NCI-H82 treated with DMSO at 0.1 percent for 48 hours (cell line): ENCODE results near the gene ABHD12.
"Not testable (repeated sequence)": the region's sequence is repeated elsewhere in the genome, so short reads cannot be mapped to it uniquely, and the experiment has no call there.

ENCODE experiments used
- DNase-seq: peaks from one replicate; lab custom pipeline; 2025; ENCODE audit not compliant: unreplicated experiment; lab: John Stamatoyannopoulos, UW

ABHD12 gene

GRCh38 chr20:25278636-25279361 lies 111.8 kb downstream of the ABHD12 start:
- no peak for DNase-seq

DNA sequence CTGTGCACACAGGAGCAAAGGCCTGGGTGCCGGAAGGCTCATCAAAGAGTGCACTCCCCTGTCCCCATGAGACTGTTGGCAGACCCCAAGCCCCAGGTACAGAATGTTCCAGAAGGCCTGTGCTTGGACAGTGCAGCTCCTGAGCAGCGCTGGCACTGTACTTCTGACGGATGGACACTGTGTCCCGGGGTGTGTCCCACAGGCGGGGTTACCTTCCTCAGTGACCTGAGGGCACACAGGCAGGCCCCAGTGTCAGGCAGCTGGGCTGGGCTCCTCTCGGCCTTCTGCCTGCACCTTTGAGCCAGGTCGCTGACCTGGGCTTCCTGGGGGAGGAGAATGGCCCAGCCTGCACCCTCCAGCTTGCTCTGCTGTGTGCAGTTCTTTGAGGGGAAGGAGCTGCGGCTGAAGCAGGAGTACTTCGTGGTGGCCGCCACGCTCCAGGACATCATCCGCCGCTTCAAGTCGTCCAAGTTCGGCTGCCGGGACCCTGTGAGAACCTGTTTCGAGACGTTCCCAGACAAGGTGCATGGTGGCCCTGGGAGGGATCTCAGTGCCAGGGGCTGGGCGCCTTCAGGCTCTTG lies 112.6 kb downstream of the ABHD12 start:
- no peak for DNase-seq

DNA sequence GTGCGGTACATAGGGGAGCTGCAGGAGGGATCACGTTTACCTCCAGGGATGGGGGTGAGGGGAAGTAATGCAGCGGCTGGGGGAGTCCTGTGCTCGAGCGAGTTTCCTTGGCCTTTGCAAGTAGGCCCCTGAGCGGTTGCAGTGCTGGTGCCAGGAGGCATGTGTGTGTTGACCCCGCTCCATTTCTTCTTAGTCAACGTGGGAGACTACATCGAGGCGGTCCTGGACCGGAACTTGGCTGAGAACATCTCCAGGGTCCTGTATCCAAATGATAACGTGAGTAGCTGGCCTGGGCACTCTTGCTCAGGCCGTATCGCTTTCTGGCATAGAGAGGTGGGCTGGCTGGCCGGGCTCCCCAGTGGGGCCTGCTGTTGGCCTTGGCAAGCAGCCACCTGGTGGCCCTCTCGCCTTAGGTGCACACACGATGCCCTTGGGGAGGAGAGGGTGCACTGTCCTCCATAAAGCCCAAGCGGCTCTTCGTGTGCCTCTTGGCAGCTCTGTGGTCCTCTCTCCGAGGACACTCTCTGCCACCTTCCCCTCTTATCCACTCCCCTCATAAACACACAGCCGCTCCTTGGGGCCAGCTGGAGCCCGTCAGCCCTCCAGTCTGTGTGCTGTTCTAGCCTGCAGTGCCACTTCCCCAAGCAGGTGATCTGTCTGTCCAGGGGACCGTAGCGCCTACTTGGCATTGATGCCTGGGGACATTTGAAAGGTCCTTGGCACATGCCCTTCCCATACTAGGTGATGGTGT lies 113.4 kb downstream of the ABHD12 start:
- no peak for DNase-seq

DNA sequence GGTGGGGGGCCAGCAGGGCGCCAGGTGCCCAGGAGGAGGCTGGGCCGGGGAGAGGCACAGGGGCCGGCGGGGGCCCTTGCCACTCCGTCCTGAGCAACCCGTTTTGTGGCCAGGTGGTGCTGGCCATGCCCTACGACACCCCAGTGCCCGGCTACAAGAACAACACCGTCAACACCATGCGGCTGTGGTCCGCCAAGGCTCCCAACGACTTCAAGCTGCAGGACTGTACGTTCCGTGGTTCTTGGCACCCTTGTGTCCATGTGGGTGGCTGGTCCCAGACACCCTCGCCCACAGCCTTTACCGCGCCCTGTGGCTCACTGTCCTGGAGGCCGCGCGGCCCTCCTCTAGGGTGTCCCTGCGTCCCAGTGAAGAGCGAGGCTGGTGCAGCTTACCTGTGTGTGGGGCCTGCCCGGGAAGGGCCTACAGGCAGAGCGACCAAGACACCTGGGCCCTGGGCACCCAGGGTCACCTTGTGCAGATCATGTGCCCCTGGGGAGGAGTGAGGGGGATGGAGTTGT lies 114.0 kb downstream of the ABHD12 start:
- DNase-seq, result no peak

GRCh38 chr20:25275813-25276532 lies 114.7 kb downstream of the ABHD12 start:
- DNase-seq, result no peak

DNA sequence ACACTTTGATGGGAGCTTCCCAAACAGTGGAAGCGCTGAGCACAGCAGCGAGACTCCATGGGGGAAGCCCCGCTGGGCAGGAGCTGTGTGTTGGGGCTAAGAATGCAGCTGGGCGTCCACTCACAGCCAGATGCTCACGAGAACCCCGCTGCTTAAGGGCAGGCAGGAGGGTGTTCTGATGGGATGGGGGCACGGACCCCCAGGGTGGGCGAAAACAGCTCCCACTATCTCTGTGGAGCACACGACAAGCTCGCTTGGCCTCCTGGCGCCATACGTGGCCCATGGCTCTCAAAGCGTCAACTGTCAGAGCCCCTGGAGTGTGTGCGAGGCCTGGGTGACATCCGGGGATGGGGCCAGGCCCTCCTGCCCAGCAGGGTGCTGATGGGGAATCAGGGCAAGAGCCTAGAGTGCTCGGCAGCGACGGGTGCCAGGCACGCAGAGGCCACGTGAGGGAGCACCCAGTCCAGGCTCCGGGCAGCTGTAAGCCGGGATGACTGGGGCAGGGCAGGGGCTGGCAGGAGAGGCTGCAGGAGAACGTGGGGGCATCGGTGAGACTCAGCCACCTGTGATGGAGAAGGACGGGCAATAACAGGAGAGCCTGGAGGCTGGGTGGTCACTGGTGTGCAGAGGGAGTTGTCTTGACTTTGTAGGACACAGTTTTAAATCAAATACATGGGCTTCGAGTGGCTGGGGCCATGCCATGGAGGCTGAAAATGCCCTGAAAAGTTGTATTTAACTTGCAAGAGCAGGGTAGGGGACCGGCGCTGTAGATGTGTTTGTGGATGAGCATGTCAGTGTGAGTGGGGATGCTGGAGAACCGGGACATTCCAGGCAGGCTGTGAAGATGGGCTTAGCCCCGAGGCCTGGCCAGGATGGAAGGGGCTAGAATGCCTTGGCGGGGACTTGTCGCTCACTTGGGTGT lies 115.5 kb downstream of the ABHD12 start:
- DNase-seq, result no peak

- DNase-seq, result no peak
Observed at GRCh38 chr20:25274481-25274880, 116.2 kb downstream of the ABHD12 start.

DNA sequence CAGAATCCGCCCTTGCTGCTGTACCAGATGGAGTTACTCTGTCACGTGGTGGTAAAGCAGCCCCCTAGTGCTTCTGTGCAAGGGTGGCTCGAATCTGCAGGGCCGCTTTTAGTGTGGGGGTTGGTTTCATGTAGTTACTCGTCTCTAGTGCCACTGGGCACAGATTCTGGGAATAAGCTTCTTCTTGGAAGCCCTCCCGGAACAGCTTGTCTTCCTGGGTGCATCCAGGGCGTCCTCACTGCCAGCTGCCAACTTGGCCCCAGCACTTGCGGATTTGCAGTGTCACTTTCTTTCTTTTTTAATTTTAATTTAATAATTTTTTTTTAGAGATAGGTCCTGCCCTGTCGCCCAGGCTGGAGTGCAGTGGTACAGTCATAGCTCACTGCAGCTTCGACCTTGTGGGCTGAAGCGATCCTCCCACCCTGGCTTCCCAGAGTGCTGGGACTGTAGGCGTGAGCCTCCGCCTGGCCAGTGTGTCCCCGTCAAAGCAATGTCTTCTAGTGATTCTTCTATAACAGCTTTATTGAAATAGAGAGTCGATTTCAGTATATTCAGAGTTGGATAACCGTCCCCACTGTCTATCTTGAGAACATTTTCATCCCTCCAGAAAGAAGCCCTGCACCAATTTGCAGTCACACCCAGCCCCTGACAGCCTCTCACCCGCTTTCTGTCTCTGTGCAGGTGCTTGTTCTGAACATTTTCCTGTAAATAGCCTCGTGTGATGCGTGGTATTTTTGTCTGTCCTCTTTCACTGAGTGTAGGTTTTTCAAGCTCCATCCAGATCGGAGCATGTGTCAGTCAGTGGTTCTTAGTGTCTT lies 116.9 kb downstream of the ABHD12 start:
- no peak for DNase-seq

DNA sequence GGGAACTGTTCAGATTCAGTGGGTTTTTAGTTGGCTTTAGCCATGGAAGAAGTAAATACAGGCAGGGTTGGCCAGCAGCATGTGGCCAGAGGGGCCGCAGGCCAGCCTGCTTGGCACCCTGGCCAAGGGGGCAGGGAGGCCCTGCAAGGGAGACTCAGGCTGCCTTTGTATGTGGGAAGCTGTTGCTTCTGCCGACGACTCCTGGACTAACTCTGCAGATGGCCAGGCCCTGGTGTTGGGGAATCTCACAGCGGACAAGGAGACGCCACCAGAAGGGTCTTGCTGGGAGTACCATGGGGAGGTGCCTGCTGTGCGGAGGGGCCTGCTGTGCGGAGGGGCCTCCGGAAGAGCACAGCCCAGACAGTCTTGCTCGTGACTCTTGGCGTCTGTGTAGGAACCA lies 117.6 kb downstream of the ABHD12 start:
- no peak for DNase-seq

- no peak for DNase-seq
Observed at GRCh38 chr20:25272223-25273000, 118.2 kb downstream of the ABHD12 start.

- DNase-seq, result no peak
Observed at GRCh38 chr20:25271486-25272222, 119.0 kb downstream of the ABHD12 start.

GRCh38 chr20:25270829-25271251 lies 119.8 kb downstream of the ABHD12 start:
- DNase-seq, result no peak

- DNase-seq, result no peak
Observed at GRCh38 chr20:25269833-25270170, 120.8 kb downstream of the ABHD12 start.

GRCh38 chr20:25269057-25269832 lies 121.4 kb downstream of the ABHD12 start:
- no peak for DNase-seq

DNA sequence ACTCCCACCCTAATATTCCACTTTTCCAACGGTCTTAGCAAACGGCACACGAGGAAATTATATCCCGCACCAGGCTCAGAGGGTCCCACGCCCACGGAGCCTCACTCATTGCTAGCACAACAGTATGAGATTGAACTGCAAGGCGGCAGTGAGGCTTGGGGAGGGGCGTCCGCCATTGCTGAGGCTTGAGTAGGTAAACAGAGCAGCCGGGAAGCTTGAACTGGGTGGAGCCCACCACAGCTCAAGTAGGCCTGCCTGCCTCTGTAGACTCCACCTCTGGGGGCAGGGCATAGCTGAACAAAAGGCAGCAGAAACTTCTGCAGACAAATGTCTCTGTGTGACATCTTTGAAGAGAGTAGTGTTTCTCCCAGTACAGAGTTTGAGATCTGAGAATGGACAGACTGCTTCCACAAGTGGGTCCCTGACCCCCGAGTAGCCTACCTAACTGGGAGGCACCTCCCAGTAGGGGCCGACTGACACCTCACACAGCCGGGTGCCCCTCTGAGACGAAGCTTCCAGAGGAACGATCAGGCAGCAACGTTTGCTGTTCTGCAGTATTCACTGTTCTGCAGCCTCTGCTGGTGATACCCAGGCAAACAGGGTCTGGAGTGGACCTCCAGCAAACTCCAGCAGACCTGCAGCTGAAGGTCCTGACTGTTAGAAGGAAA lies 129.7 kb downstream of the ABHD12 start:
- DNase-seq, result not testable (repeated sequence)

- no peak for DNase-seq
Observed at GRCh38 chr20:25259788-25260254, 130.8 kb downstream of the ABHD12 start.

- DNase-seq, result no peak
Observed at GRCh38 chr20:25259358-25259757, 131.3 kb downstream of the ABHD12 start.
